ENCODE measurements around the gene JUNB.
A peak's percentile ranks its signal among the peaks of the same experiment; 100 is the strongest.
"Not testable (repeated sequence)": the region's sequence is repeated elsewhere in the genome, so short reads cannot be mapped to it uniquely, and the experiment has no call there.

JUNB gene

GRCh38 chr19:12802267-12803106 is 11.2 kb downstream of the JUNB start:
- DNase-seq (ENCODE audit: low read depth in 2 of 3, low spot score in 2 of 3): no peak

- DNase-seq (ENCODE audit: low read depth in 2 of 3, low spot score in 2 of 3): no peak
Observed at GRCh38 chr19:12804051-12804450, 12.8 kb downstream of the JUNB start.

GRCh38 chr19:12806242-12807081 is 15.2 kb downstream of the JUNB start, which contains the start of gene RNASEH2A:
Gene RNASEH2A (plus strand): TSS chr19:12806584. CDS start chr19:12806674, 90 bp downstream.
- DNase-seq (ENCODE audit: low read depth in 2 of 3, low spot score in 2 of 3): peak in 2 of 3 experiments; percentile 62 to 76

GRCh38 chr19:12815088-12815487 is 23.8 kb downstream of the JUNB start:
- DNase-seq (ENCODE audit: low read depth in 2 of 3, low spot score in 2 of 3): no peak

- not testable (repeated sequence) for DNase-seq (ENCODE audit: low read depth in 2 of 3, low spot score in 2 of 3)
Observed at GRCh38 chr19:12817188-12817587, 25.9 kb downstream of the JUNB start.

- DNase-seq (ENCODE audit: low read depth in 2 of 3, low spot score in 2 of 3): not testable (repeated sequence)
Observed at GRCh38 chr19:12817810-12818209, 26.5 kb downstream of the JUNB start.

GRCh38 chr19:12821761-12822160 is 30.5 kb downstream of the JUNB start:
- no peak for DNase-seq (ENCODE audit: low read depth in 2 of 3, low spot score in 2 of 3)

- DNase-seq (ENCODE audit: low read depth in 2 of 3, low spot score in 2 of 3): no peak
Observed at GRCh38 chr19:12825254-12826131, 34.2 kb downstream of the JUNB start.

- no peak for DNase-seq (ENCODE audit: low read depth in 2 of 3, low spot score in 2 of 3)
Observed at GRCh38 chr19:12828494-12828893, 37.2 kb downstream of the JUNB start.

- no peak for DNase-seq (ENCODE audit: low read depth in 2 of 3, low spot score in 2 of 3)
Observed at GRCh38 chr19:12833418-12833737, 42.1 kb downstream of the JUNB start.

GRCh38 chr19:12833738-12834565 is 42.7 kb downstream of the JUNB start:
- no peak for DNase-seq (ENCODE audit: low read depth in 2 of 3, low spot score in 2 of 3)

GRCh38 chr19:12834566-12834943 is 43.3 kb downstream of the JUNB start, which contains the start of gene RTBDN:
Gene RTBDN (minus strand): TSS chr19:12834579. CDS start chr19:12829979, 4,600 bp downstream.
- DNase-seq (ENCODE audit: low read depth in 2 of 3, low spot score in 2 of 3): no peak

GRCh38 chr19:12834976-12835757 is 43.9 kb downstream of the JUNB start:
- DNase-seq (ENCODE audit: low read depth in 2 of 3, low spot score in 2 of 3): no peak

- no peak for DNase-seq (ENCODE audit: low read depth in 2 of 3, low spot score in 2 of 3)
Observed at GRCh38 chr19:12836529-12836863, 45.2 kb downstream of the JUNB start.

GRCh38 chr19:12837225-12837624 is 45.9 kb downstream of the JUNB start:
- no peak for DNase-seq (ENCODE audit: low read depth in 2 of 3, low spot score in 2 of 3)

- DNase-seq (ENCODE audit: low read depth in 2 of 3, low spot score in 2 of 3): no peak
Observed at GRCh38 chr19:12838182-12838885, 47.0 kb downstream of the JUNB start, which contains the start of gene MAST1. Gene MAST1 (plus strand): TSS chr19:12838515. CDS start chr19:12838573, 58 bp downstream.

GRCh38 chr19:12838886-12839756 is 47.8 kb downstream of the JUNB start:
- DNase-seq (ENCODE audit: low read depth in 2 of 3, low spot score in 2 of 3): no peak

Data from activated CD8-positive, alpha-beta memory T cell treated with anti-CD3 and anti-CD28 coated beads for 48 hours (primary cell).